Psoas muscle (tissue), 8 donors: ENCODE results near the gene TUT1. TPM values are rescaled to one million over a fixed set of nuclear protein-coding genes. Genes with fewer than 3 reads are reported as not detected.
"Not testable (repeated sequence)": the region's sequence is repeated elsewhere in the genome, so short reads cannot be mapped to it uniquely, and the experiment has no call there.

ENCODE experiments used
- ATAC-seq, 4 donors: fragments of 200-7000 bp; cut with Tn5 transposase; one replicate each; pipeline ENCODE4 v1.9.1; 2020; ENCODE audit warnings: moderate library complexity in 3 of 4, mild to moderate bottlenecking in 2 of 4
- DNase-seq, 2 donors: peaks; one replicate each; pipeline ENCODE4 v3.0.0-alpha.2; 2020
- H3K27ac ChIP-seq: fragments of 200-600 bp; one replicate; pipeline ENCODE4 v1.8.0; 2022
- H3K27me3 ChIP-seq, 3 donors: fragments of 200-600 bp in 1 of 3; one replicate each; pipeline versions ENCODE4 v1.6.1 to v1.8.0; 2013 to 2022; ENCODE audit warnings: low read length in 2 of 3, mild to moderate bottlenecking in 2 of 3, moderate library complexity in 1 of 3; ENCODE audit not compliant: insufficient read depth in 3 of 3
- H3K36me3 ChIP-seq, 2 donors: fragments of 200-600 bp in 1 of 2; one replicate each; pipeline versions ENCODE4 v1.6.1 to v1.8.0; 2013 to 2022; ENCODE audit warnings: low read depth in 1 of 2, mild to moderate bottlenecking in 1 of 2, moderate library complexity in 1 of 2; ENCODE audit not compliant: insufficient read depth in 1 of 2
- H3K4me1 ChIP-seq: fragments of 200-600 bp; one replicate; pipeline ENCODE4 v1.8.0; 2022
- H3K4me3 ChIP-seq: fragments of 200-600 bp; one replicate; pipeline ENCODE4 v1.8.0; 2022; ENCODE audit warnings: mild to moderate bottlenecking
- H3K9me3 ChIP-seq: fragments of 200-600 bp; one replicate; pipeline ENCODE4 v1.8.0; 2022
- CTCF ChIP-seq: fragments of 200-600 bp; IDR thresholded peaks from one replicate; pipeline ENCODE4 v1.8.0; 2022; ENCODE audit warnings: antibody characterized with exemption
- WGBS, 3 donors: extraction: QIAGEN DNeasy Blood & Tissue Kit; methylation state at CpG; one replicate each; pipeline versions ENCODE4 v1.1.6 to v1.1.7; 2013; 5-methylcytosine and 5-hydroxymethylcytosine counted together
- intact Hi-C, 2 donors: fragments of 100-400 bp; cut with DNase I; formaldehyde crosslinking; loops; one replicate each; pipeline versions ENCODE4 v1.11.0 to v1.14.2; 2022
- polyA plus RNA-seq, 3 donors: library from polyadenylated mRNA; stranded (reverse); fragments of 200-250 nt; gene quantifications; one replicate each; pipeline ENCODE4 v1.2.3, GENCODE V29; 2013
- total RNA-seq, 4 donors: library from RNA; stranded (reverse); fragmentation: NEBNext Ultra II Directional in 2 of 4; extraction: Animal tissue kit (Norgen Biotek cat#: 25700) in 2 of 4; gene quantifications; one replicate each; pipeline versions ENCODE4 v1.2.1 to v1.2.4, GENCODE V29; 2021 to 2023
- donor health status: healthy with polysubstance abuse.
- donor health status: DM: no; HTN: no; CAD: no; lungs with moderate emphysema.
- donor health status: Bipolar disorder and iron deficiency.
- donor health status: healthy.
- donor health status: DM: yes; HTN: yes; CAD: no.
- donor health status: DM: no; HTN: no; CAD: no.
- donor health status: DM: no; HTN: no; CAD: no.
- donor health status: DM: yes; HTN: yes; CAD: no.

The TUT1 gene
- total and polyA plus RNA-seq, 7 donors: 12.1 to 23.7 (median 15.5) TPM

GRCh38 chr11:62572431-62572830 lies 18.9 kb downstream of the TUT1 start:
- no peak for TF ChIP-seq CTCF
- Histone ChIP-seq H3K4me3 (peak overlapping the region; percentile 90), H3K27me3 (no peaks in the 10 kb centered on the region), H3K4me1 (peaks cover 56% of the 10 kb centered on the region), H3K27ac (peak overlapping the region; percentile 92), H3K36me3 (peaks cover 5 to 73% of the 10 kb centered on the region in 2 donors), H3K9me3 (no peaks in the 10 kb centered on the region)
- DNase-seq (peak in 1 of 2 donors; percentile 32), ATAC-seq (no peak)
- intact Hi-C loops: loop anchor here in 1 of 2 donors (10.0 kb wide), 1 partner anchor 282 kb away; no protein-coding TSS in a partner anchor
- 62 to 72% (median 64%) methylated on average over 12 of the region's 12 CpGs for WGBS, 3 donors

- Histone ChIP-seq H3K4me3 (peak overlapping the region; percentile 90), H3K36me3 (peaks cover 12 to 73% of the 10 kb centered on the region in 2 donors), H3K4me1 (peaks cover 60% of the 10 kb centered on the region), H3K27ac (peak overlapping the region; percentile 92)
- not testable (repeated sequence) for H3K27me3 ChIP-seq, H3K9me3 ChIP-seq, ATAC-seq
- intact Hi-C loops: loop anchor here in 1 of 2 donors (10.0 kb wide), 1 partner anchor 283 kb away; no protein-coding TSS in a partner anchor
- 49 to 64% (median 61%) methylated on average over 5 of the region's 5 CpGs for WGBS, 3 donors
- DNase-seq: peak in 1 of 2 donors; percentile 15
Measured at GRCh38 chr11:62571493-62571892, 19.8 kb downstream of the TUT1 start.

- peak overlapping the region; percentile 36 for H3K27ac ChIP-seq
- intact Hi-C loops: loop anchor here in 1 of 2 donors (10.0 kb wide), 1 partner anchor 284 kb away; no protein-coding TSS in a partner anchor
- peaks cover 60% of the 10 kb centered on the region for H3K4me1 ChIP-seq
Measured at GRCh38 chr11:62570903-62571302, 20.4 kb downstream of the TUT1 start.

GRCh38 chr11:62569611-62570010 lies 21.7 kb downstream of the TUT1 start:
- Histone ChIP-seq H3K4me3 (peak overlapping the region; percentile 23), H3K9me3 (no peaks in the 10 kb centered on the region), H3K36me3 (peaks cover 17 to 82% of the 10 kb centered on the region in 2 donors), H3K4me1 (peaks cover 47% of the 10 kb centered on the region), H3K27me3 (no peaks in the 10 kb centered on the region), H3K27ac (peak overlapping the region; percentile 75)
- no peak for TF ChIP-seq CTCF
- intact Hi-C loops: loop anchor here in 1 of 2 donors (10.0 kb wide), 1 partner anchor 285 kb away; no protein-coding TSS in a partner anchor
- peak in 3 of 4 donors; percentile 21 to 53 (median 24) for ATAC-seq
- peak in 1 of 2 donors; percentile 70 for DNase-seq
- WGBS, 3 donors: 56 to 80% (median 67%) methylated on average over 1 of the region's 1 CpG

More at GRCh38 chr11:62570903-62571302, 20.4 kb downstream of the TUT1 start:
- ATAC-seq, DNase-seq, H3K9me3 ChIP-seq, H3K27me3 ChIP-seq, H3K4me3 ChIP-seq: not testable (repeated sequence)
- 52 to 66% (median 53%) methylated on average over 4 to 5 of the region's 5 CpGs for WGBS, 3 donors
- H3K36me3 ChIP-seq: peaks cover 16 to 73% of the 10 kb centered on the region in 2 donors

GRCh38 chr11:62567018-62567633 lies 24.2 kb downstream of the TUT1 start:
- Histone ChIP-seq H3K27ac (no peak overlapping the region), H3K36me3 (peaks cover 19 to 100% of the 10 kb centered on the region in 2 donors), H3K4me3 (no peak overlapping the region), H3K4me1 (peaks cover 38% of the 10 kb centered on the region), H3K9me3 (no peaks in the 10 kb centered on the region), H3K27me3 (no peaks in the 10 kb centered on the region)
- WGBS, 3 donors: 76 to 88% (median 79%) methylated on average over 8 of the region's 8 CpGs
- ATAC-seq: no peak
- intact Hi-C loops: no loop called here
- DNase-seq: peak in 1 of 2 donors; percentile 9
- TF ChIP-seq CTCF: no peak
